Activated T-helper 9 cell treated with anti-CD3 and anti-CD28 coated beads, Interleukin-2, amount 50 U/mL, for 16 hours (primary cell): Measurements from ENCODE around the gene FAM13C.

Experiments used
- DNase-seq: peaks from one replicate; pipeline ENCODE4 v3.0.0-alpha.2; 2020; ENCODE audit warnings: low read depth

The FAM13C gene

GRCh38 chr10:59315465-59315864, 46.9 kb downstream of the FAM13C start:
- DNase-seq, result no peak

DNA sequence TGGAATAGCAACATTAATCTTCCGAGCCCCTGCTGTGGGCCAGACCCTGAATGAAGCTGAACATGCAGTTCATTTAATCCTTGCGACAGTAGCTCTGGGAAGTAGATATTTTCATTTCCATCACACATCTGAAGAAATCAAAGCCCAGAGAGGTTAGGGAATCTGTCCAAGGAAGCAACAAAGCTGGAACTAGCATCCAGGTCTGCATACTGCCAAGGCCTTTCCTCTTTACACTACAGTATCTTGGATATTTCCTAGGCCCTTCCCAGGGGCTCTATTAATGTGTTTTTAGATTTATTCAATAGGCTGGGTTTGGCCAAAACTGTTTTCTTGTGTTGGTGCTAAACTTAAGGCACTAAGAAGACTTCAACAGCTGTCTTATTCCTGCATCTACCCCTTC, 48.1 kb downstream of the FAM13C start:
- no peak for DNase-seq

DNA sequence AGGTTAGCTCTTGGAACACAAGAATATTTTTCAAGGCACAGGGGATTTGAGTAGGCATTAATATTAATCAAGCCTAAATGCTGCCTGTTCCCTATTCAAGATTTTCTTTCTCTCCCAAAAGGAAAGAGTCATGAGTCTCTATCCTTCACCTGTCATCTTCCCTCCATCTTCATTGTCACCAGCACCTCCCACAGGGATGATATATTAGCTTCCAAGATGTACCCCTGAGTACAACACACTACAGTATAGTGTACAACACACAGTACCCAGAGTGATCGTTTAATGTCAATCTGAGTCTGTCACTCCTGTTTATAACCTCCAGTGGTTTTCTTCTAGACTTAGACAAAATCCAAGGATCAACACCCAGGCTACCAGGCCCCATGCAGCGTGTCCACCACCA, 50.1 kb downstream of the FAM13C start:
- DNase-seq, result no peak

- DNase-seq, result no peak
Measured at GRCh38 chr10:59311025-59311424, 51.3 kb downstream of the FAM13C start.

- no peak for DNase-seq
Measured at GRCh38 chr10:59310324-59310914, 51.9 kb downstream of the FAM13C start.

DNA sequence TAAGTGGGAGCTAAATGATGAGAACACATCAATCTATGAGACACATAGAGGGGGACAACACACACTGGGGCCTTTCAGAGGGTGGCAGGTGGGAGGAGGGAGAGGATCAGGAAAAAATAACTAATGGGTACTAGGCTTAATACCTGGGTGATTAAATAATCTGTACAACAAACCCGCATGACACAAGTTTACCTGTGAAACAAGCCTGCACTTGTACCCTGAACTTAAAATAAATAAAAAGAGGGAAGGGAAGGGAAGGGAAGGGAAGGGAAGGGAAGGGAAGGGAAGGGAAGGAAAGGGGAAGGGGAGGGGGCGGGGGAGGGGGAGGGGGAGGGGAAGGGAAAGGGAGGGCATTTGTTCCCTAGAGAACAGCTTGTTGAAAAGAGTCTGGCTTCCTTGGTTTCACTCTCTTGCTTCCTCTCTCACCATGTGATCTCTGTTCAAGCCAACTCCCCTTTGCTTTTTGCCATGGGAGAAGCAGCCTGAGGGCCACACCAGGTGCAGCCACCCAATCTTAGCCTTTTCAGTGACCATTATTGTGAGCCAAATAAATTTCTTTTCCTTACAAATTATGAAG, 57.7 kb downstream of the FAM13C start:
- no peak for DNase-seq

DNA sequence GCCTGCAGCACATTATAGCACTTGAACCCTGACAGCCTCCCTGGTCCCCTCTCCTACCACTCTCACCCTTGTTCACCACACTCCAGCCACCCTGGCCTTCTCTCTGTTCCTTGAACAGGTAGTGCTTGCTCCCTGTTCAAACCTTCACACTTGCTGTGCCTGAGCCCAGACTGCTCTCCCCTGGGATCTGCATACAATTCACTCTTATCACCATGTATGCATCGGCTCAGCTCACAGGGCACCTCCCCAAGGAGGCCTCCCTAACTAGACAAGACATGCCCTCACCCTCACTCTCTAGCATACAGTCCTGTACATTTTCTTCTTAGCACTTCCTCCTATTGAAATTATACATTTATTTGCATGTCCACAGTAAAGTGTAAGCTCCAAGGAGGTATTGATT, 59.3 kb downstream of the FAM13C start:
- no peak for DNase-seq

- no peak for DNase-seq
Measured at GRCh38 chr10:59302381-59302780, 60.0 kb downstream of the FAM13C start.

- DNase-seq, result no peak
Measured at GRCh38 chr10:59301067-59301754, 61.1 kb downstream of the FAM13C start.

DNA sequence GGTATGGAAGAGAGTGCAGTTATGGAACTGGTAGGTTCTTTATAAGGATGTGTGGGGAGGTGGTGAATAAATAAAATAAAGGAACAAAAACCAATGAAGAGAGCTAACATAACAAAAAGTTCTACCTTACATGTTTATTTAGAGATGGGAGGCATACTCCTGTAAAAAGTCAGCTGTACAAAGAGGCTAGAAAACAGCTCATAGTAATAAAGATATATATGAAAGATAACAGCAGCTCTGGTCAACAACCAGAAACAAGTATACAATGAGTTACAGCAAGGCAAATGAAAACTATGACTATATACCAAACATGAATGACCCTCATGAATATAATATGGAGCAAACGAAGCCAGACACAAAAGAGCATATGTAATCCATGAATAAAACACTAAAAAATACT, 62.0 kb downstream of the FAM13C start:
- DNase-seq, result no peak

- no peak for DNase-seq
Measured at GRCh38 chr10:59299933-59300332, 62.4 kb downstream of the FAM13C start.

DNA sequence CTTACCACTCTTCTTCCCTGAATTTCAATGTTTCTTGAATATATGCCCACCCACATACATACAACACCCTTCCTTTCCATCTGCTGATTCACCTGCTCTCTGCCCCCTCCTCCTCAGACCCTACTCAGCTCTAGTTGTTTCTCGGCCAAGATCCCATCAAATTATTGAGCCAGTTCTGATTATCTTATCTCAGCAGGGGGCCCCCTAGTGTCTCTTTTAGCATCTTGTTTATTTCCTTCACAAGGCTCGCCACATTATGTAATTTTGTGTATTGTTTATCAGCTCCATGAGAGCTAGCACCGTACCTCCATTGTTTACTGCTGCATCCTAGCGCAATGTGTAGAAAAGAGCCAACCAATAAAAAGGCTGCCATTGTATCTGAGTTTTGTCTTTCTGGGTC, 71.9 kb downstream of the FAM13C start:
- no peak for DNase-seq

DNA sequence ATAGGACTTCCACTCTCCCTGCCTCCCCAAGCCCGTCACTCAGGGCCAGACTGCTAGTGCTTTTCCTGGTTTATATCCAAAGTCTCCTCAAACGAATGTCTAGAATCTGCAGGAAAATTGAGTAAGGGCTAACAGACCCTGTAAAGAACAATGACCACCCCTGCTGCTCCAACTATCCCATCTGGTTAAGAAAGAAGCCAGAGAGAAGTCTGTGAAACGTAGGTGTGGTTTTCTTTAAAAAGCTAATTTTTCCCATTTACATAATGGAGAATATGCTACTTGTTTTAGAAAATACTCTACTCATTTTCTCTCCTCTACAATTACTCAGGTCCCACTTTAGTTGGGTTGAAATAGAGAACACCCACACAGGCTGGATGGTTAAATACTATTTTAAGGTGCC, 72.5 kb downstream of the FAM13C start:
- no peak for DNase-seq

DNA sequence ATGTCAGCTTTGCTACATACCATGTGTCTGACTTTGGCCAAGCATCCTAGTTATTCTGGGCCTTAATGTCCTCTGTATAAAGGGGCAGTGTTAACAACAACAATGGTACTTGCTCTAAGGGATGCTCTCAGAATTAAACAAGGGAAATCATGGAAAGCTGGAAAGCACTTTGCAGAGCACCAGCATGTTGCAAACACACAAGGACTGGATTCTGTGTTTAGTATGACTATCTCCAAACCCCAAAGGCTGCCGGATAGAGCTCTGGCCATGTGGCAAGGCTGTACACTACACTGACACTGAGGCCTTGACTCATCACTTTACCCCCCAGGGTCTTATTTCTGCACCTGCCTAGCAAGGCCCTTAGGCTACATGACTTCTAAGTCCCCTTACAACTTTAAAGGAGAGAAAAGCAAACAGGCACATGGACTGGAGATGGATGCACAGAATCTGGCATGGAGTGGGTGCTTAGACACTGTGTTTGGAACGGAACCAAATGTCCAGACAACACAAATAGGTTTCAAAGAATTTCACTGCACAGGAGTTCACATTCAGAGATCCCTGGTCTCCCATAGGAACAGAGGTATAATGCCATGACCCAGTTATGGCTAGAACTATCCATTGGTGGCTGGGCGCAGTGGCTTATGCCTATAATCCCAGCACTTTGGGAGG, 74.6 kb downstream of the FAM13C start:
- no peak for DNase-seq

DNA sequence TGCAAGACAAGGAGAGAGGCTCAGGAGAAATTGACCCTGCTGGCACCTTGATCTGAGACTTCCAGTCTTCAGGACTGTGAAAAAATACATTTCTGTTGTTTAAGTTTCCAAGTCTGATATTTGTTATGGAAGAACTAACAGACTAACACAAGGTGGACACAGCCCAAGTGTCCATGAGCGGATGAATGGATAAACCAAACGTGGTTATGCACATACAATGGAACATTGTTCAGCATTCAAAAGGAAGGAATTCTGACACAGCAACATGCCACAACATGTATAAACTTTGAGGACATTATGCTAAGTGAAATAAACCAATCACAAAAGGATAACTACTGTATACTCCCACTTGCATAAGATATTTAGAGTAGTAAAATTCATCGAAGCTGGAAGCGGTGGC, 76.5 kb downstream of the FAM13C start:
- no peak for DNase-seq

GRCh38 chr10:59285073-59285472, 77.3 kb downstream of the FAM13C start:
- DNase-seq, result no peak

DNA sequence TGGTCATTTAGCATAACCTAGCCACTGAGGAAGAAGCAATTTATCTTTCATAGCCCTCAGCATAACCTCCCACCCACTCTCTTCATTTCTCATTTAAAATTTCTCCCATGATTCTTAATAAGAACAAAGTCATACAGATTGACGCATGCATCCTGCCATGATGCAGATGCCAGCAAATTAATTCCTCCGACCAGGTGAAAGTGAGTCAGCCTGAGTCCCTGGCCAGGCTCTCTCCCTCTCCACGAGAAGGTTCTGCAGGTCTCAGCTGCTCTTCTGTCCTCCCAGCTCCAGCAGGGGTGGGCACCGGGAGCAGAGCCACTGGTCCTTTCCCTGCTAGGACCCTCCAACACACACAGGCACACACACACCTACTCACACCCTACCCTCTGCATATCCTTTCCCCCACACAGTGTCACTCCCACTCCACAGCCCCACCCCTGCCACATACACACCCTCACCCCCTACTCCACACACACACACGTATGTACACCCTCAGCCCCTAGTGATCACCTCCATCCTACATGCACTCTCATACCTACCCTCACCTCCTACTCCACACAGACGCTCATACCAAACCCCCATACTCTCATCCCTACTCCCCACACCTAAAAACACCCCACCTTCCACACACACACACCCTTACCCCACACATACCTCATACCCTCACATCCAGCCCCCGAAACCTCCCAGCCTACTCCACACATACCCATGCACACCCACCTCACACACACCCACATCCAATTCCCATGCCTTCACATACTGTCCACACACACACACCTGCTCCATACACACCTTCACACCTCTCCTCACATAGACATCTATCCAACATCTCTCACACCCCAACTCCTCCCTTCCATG, 78.0 kb downstream of the FAM13C start:
- DNase-seq, result no peak

GRCh38 chr10:59283456-59284091, 78.8 kb downstream of the FAM13C start:
- no peak for DNase-seq

DNA sequence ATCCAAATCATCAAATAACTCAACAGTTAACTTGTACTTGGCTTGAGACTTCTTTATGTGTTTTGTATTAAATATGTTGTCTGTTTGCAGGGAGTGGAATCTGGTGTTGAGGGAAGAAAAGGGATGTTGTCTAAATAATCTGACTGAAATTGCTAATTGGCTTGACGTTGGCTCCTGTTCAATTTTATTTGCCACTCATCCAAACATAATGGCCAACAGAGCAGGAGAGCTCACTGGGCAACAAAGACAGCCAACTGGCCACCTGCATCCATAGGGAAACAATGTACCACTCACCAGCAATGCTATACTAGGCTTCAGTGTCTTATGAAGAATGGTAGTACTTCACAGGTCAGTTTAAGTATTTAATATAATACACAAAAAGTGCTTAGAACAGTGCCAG, 80.5 kb downstream of the FAM13C start:
- no peak for DNase-seq

DNA sequence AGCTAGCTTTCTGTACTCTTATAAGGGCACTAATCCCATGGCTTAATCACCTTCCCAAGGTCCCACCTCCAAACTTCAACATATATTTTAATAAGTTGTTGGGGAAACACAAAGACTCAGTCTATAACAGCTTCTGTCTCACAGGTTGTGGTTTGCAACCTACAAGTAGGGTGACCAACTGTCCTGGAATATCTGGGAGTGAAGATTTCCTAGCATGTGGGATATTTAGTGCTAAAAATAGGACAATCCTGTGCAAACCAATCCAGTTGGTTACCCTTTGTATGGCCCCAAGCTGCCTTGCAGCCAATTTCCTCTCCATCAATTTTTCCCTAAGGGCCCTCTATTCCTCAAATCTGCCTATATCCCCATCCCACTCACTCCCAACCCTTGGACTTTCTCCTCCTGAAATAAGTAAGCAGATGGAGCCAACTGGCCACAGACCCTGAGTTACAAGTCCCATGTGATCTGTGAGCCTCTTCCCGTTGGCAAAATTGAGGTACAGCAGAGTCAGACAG, 82.3 kb downstream of the FAM13C start:
- no peak for DNase-seq

DNA sequence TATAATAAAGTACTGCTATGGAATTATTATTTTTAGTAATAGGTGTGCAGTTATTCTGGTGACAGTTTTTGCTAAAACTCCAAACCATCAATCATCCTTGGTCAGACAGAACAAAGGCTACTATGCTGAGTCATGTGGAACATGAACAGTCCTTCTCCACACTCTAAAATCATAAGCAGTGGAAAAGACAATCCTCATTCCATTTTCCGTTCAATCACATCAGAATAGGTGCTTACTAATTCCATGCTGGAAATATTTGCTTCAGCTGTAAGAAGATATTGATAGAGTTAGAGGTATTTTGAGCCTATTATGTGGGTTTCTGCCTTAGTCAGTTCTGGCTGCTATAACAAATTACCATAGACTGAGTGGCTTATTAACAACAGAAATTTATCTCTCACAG, 82.9 kb downstream of the FAM13C start:
- DNase-seq, result no peak

DNA sequence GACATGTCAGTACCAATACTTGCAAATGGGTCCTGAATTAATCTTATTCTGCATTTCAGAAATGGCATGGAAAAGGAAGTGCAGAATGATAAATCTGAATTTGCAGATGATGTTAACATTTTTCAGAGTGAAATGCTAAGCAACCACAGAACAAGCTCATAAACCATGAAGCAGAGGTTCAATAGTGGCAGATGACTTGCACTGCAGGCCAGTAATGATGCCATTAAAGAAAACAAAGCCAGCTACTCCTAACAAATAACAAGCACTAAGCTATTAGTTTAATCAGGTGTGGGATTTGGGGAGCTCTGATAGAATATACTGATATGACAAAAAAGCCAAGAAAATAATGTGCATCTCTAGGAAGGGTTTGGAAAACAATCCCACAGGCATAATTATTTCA, 85.4 kb downstream of the FAM13C start:
- no peak for DNase-seq
